ENCODE data around the gene SLC6A2.

DNA sequence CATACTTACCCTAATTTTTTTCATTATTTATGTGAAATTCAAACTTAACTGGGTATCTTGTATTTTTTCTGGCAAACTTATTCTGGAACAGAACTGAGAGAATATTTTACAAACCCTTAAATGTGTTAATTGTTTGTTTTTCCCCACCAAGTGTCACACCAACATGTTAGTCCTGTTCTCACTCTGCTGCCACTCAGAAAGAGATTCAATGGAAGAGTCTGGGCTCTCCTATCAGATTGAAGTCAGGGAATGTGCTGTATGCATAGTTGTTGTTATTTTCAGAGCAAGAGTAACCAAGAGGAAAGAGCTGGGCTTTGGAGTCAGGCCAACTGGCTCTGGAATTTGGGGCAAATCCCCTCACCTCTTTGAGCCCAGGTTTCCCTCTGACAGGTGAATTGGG, 43.2 kb downstream of the SLC6A2 start:
- TF ChIP-seq, protein P1, sequence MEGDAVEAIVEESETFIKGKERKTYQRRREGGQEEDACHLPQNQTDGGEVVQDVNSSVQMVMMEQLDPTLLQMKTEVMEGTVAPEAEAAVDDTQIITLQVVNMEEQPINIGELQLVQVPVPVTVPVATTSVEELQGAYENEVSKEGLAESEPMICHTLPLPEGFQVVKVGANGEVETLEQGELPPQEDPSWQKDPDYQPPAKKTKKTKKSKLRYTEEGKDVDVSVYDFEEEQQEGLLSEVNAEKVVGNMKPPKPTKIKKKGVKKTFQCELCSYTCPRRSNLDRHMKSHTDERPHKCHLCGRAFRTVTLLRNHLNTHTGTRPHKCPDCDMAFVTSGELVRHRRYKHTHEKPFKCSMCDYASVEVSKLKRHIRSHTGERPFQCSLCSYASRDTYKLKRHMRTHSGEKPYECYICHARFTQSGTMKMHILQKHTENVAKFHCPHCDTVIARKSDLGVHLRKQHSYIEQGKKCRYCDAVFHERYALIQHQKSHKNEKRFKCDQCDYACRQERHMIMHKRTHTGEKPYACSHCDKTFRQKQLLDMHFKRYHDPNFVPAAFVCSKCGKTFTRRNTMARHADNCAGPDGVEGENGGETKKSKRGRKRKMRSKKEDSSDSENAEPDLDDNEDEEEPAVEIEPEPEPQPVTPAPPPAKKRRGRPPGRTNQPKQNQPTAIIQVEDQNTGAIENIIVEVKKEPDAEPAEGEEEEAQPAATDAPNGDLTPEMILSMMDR (IDR thresholded peaks at IDR 0.05) = no peak
- no peak for TF ChIP-seq POLR2A (IDR thresholded peaks at IDR 0.05)

Measured in vagina (tissue), 2 donors.